C4-2B (cell line): Measurements from ENCODE around the gene LETM1.

Source experiments
- CTCF ChIP-seq: fragments of 450-650 bp; conservative IDR thresholded peaks from 2 replicates; pipeline ENCODE4 v1.5.1; 2017; ENCODE audit warnings: mild to moderate bottlenecking
- ZFX ChIP-seq: fragments of 450-650 bp; IDR thresholded peaks from 2 replicates; pipeline ENCODE4 v1.6.1; 2017

GRCh38 chr4:1862055-1862911 is 6.3 kb upstream of the LETM1 start:
- no peak for TF ChIP-seq CTCF
- no peak for TF ChIP-seq ZFX
